Epithelial cell of esophagus (primary cell): ENCODE data around the gene SPOP.
"Not testable (repeated sequence)": the region's sequence is repeated elsewhere in the genome, so short reads cannot be mapped to it uniquely, and the experiment has no call there.

Experiments
- DNase-seq: peaks from one replicate; pipeline ENCODE4 v3.0.0; 2010; ENCODE audit warnings: low read depth
- H3K4me3 ChIP-seq: 2 replicates; pipeline ENCODE4 v1.5.1; 2011; ENCODE audit warnings: mild to moderate bottlenecking, low read length, control low read depth
- TF ChIP-seq, protein P1 (sequence below): IDR thresholded peaks from 2 replicates; pipeline ENCODE4 v1.5.1; 2011; ENCODE audit warnings: low read depth, mild to moderate bottlenecking, low read length, control low read depth, inconsistent platforms; ENCODE audit not compliant: insufficient read depth; ENCODE audit errors: missing control alignments

Gene SPOP

GRCh38 chr17:49553676-49554335 lies 124.1 kb downstream of the SPOP start:
- no peak for DNase-seq
- TF ChIP-seq, protein P1, sequence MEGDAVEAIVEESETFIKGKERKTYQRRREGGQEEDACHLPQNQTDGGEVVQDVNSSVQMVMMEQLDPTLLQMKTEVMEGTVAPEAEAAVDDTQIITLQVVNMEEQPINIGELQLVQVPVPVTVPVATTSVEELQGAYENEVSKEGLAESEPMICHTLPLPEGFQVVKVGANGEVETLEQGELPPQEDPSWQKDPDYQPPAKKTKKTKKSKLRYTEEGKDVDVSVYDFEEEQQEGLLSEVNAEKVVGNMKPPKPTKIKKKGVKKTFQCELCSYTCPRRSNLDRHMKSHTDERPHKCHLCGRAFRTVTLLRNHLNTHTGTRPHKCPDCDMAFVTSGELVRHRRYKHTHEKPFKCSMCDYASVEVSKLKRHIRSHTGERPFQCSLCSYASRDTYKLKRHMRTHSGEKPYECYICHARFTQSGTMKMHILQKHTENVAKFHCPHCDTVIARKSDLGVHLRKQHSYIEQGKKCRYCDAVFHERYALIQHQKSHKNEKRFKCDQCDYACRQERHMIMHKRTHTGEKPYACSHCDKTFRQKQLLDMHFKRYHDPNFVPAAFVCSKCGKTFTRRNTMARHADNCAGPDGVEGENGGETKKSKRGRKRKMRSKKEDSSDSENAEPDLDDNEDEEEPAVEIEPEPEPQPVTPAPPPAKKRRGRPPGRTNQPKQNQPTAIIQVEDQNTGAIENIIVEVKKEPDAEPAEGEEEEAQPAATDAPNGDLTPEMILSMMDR: no peak
- H3K4me3 ChIP-seq: no peak overlapping the region

- peak; percentile 82 for DNase-seq
- H3K4me3 ChIP-seq: no peak overlapping the region
- TF ChIP-seq, protein P1: no peak
These were observed 125.7 kb downstream of the SPOP start for GRCh38 chr17:49552070-49552751.

GRCh38 chr17:49551221-49552069 lies 126.5 kb downstream of the SPOP start:
- DNase-seq: no peak
- TF ChIP-seq, protein P1: no peak
- H3K4me3 ChIP-seq: no peak overlapping the region

DNA sequence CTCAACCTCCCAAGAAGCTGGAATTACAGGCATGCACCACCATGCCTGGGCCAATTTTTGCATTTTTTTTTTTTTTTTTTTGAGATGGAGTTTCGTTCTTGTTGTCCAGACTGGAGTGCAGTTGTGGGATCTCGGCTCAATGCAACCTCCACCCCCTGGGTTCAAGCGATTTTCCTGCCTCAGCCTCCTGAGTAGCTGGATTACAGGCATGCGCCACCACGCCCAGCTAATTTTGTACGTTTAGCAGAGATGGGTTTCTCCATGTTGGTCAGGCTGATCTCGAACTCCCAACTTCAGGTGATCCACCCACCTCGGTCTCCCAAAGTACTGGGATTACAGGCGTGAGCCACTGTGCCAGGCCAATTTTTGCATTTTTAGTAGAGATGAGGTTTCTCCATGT lies 127.1 kb downstream of the SPOP start:
- H3K4me3 ChIP-seq, DNase-seq: not testable (repeated sequence)

DNA sequence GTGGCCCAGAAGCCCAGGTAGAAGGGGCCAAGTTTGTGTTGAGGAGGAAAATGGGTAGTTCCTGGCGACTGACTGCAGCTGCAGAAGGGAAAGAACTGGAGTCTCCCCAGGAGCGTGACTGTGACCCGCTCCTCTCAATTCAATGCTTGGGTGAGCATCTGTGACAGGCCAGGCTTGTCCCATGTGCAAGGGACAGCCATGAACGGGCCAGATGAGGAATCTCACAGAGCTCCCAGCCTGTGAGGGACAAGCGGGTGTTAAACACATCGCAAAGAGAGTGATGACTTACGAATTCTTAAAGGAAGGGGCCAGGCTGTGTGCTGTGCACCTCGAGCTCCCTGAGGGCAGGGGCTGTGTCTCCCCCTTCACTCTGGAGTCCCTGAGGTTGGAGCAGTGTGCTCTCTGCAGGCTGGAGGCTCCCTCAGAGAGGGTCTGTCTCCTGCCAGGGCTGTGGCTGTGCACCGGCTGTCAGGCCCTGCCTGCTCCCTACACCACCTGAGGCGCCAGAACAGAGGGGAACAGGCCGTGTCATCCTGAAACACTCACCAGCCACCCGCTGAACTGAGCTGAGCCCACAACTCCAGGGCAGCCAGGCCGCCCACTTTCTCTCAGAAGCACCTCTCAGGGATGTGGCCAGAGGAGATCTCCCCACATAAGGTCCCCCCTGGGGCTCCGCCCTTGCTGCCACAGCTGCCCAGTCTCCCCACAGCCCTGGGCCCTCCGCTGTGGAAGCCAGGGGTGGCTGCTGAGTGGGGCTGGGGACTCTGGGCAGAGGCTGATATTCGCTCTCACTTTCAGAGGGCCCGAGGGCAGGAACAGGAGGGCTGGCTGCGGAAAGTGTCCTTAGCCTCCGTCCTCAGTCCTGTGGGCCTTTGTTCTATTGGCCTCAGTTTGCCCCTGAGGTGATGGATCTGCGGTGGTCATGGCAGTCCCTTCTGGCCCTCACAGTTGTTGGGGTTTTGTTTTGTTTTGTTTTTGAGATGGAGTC lies 127.9 kb downstream of the SPOP start:
- no peak overlapping the region for H3K4me3 ChIP-seq
- TF ChIP-seq, protein P1: no peak
- DNase-seq: no peak

DNA sequence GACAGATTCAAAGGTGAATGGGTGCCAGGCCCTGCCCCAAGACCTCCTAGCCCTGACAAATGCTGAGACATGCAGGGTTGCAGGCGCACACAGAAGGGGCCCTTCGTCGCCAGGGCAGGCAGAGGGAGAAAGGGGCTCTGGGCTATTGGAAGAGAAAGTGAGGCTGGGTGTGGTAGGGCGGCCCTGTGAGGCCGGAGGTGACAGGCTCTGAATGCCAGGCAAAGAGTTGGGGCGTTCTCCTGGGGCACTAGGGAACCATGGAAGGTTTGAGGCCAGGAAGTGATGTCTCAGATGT lies 128.6 kb downstream of the SPOP start:
- TF ChIP-seq, protein P1: no peak
- no peak for DNase-seq
- no peak overlapping the region for H3K4me3 ChIP-seq
